Liver (tissue), 3 donors: Measurements from ENCODE around the gene RAD1.

Source experiments
- CTCF ChIP-seq: fragments of 150-350 bp; IDR thresholded peaks from 2 replicates; pipeline ENCODE4 v1.5.1; 2017; ENCODE audit warnings: improper control_type of control experiment, low read depth, low read length; ENCODE audit not compliant: missing input control
- RAD21 ChIP-seq, 2 donors: IDR thresholded peaks; 2 replicates each; pipeline ENCODE4 v1.6.1; 2016; ENCODE audit warnings: antibody characterized with exemption in 2 of 2, mild to moderate bottlenecking in 2 of 2
- SP1 ChIP-seq: IDR thresholded peaks from 2 replicates; pipeline ENCODE4 v1.6.1; 2018; ENCODE audit warnings: antibody characterized with exemption, mild to moderate bottlenecking
- TAF1 ChIP-seq: conservative IDR thresholded peaks from 2 replicates; pipeline ENCODE4 v1.6.1; 2016; ENCODE audit warnings: antibody characterized with exemption, mild to moderate bottlenecking
- donor health status: healthy.
- donor health status: healthy.

DNA sequence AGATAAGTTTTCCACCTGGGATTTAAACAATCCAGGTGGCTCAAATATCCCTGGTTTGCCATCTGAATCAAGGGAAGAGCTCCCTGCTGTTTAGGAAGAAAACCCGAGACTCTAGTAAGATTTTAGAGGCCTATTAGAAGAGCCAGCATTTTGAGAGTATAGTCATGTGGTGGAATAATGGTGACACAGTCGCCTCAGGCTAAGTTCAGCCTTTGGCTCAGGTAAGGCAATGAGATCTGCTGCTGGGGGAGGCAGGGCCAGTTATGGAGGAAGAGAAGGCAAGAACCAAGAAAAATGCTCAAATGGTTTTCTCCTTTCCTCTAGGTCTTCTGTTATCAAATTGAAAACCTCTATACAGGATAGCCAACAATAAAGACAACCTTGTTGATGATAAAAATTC is 16.2 kb downstream of the RAD1 start:
- TF ChIP-seq TAF1 = no peak
- TF ChIP-seq CTCF = no peak
- TF ChIP-seq RAD21 (IDR thresholded peaks at IDR 0.05) = no peak
- no peak for TF ChIP-seq SP1
